ENCODE results near the gene PADI4.

DNA sequence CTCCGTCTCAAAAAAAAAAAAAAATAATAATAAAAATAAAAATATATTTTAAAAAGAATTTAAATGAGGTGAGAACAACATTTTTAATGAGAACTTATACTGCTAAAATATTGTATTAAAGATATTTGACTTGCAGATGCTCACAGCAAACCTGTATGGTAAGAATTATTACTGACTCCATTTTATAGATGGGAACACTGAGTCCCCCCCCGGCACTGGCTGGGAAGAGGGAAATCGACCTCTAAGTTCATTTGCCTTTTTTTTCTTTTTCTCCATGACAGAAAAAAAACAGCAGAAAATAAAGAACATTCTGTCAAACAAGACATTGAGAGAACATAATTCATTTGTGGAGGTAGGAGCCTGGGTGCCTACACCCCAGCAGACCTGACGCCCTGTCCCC lies 50.6 kb downstream of the PADI4 start:
- TF ChIP-seq EZH2 (IDR thresholded peaks at IDR 0.05; ENCODE audit: borderline replicate concordance, low read length) (no peak), CTCF (conservative IDR thresholded peaks at IDR 0.05 in 1 of 2, IDR thresholded peaks at IDR 0.05 in 1 of 2; ENCODE audit: extremely low read depth in 1 of 2, insufficient read depth in 1 of 2, low read depth in 1 of 2, low read length in 2 of 2) (no peak)

Data from mammary epithelial cell (primary cell).